ENCODE measurements around the gene FGD5.

The FGD5 gene

GRCh38 chr3:14832975-14833722 is 14.4 kb downstream of the FGD5 start:
- TF ChIP-seq CTCF (IDR thresholded peaks at IDR 0.05; ENCODE audit: low read length), result no peak
- TF ChIP-seq EZH2phosphoT487 (IDR thresholded peaks at IDR 0.05; ENCODE audit: low read length), result no peak
- no peak for TF ChIP-seq EZH2 (optimal IDR thresholded peaks at IDR 0.05; ENCODE audit: low read depth, low read length)
- peaks cover 61% of the 10 kb centered on the region for H3K27me3 ChIP-seq (replicated peaks; ENCODE audit: insufficient read depth, low read length)

GRCh38 chr3:14834121-14834520 is 15.4 kb downstream of the FGD5 start:
- Histone ChIP-seq H3F3A (ENCODE audit: insufficient read depth, low read length) (no peaks in the 10 kb centered on the region), H3K9me2 (replicated peaks; ENCODE audit: insufficient read depth, low read length) (no peaks in the 10 kb centered on the region), H4K20me1 (ENCODE audit: insufficient read depth, low read length) (no peaks in the 10 kb centered on the region), H3K4me2 (ENCODE audit: low read depth, low read length) (no peak overlapping the region), H3K9ac (ENCODE audit: low read length) (no peak overlapping the region), H3K4me1 (ENCODE audit: low read length) (no peaks in the 10 kb centered on the region), H2AFZ (ENCODE audit: low read length) (no peak overlapping the region), H3K27me3 (replicated peaks; ENCODE audit: insufficient read depth, low read length) (peaks cover 61% of the 10 kb centered on the region), H3K36me3 (replicated peaks; ENCODE audit: insufficient read depth, low read length) (no peaks in the 10 kb centered on the region), H3K79me2 (ENCODE audit: low read length) (no peaks in the 10 kb centered on the region), H3K27ac (ENCODE audit: low read length) (no peak overlapping the region), H3K9me3 (replicated peaks; ENCODE audit: insufficient read depth, low read length) (no peaks in the 10 kb centered on the region), H3K4me3 (ENCODE audit: low read length) (no peak overlapping the region)
- DNase-seq, result no peak
- TF ChIP-seq CTCF (IDR thresholded peaks at IDR 0.05; ENCODE audit: low read length), result no peak
- TF ChIP-seq EZH2phosphoT487 (IDR thresholded peaks at IDR 0.05; ENCODE audit: low read length), result no peak
- TF ChIP-seq EZH2 (optimal IDR thresholded peaks at IDR 0.05; ENCODE audit: low read depth, low read length), result no peak

More at GRCh38 chr3:14832975-14833722, 14.4 kb downstream of the FGD5 start:
- H3K4me2 ChIP-seq (ENCODE audit: low read depth, low read length), result no peak overlapping the region
- H3K79me2 ChIP-seq (ENCODE audit: low read length), result no peaks in the 10 kb centered on the region
- no peak overlapping the region for H2AFZ ChIP-seq (ENCODE audit: low read length)
- H3K9me3 ChIP-seq (replicated peaks; ENCODE audit: insufficient read depth, low read length), result no peaks in the 10 kb centered on the region
- no peaks in the 10 kb centered on the region for H3K9me2 ChIP-seq (replicated peaks; ENCODE audit: insufficient read depth, low read length)
- H3K27ac ChIP-seq (ENCODE audit: low read length), result no peak overlapping the region
- no peaks in the 10 kb centered on the region for H3K4me1 ChIP-seq (ENCODE audit: low read length)
- no peak for DNase-seq
- H3F3A ChIP-seq (ENCODE audit: insufficient read depth, low read length), result no peaks in the 10 kb centered on the region
- no peak overlapping the region for H3K9ac ChIP-seq (ENCODE audit: low read length)
- no peaks in the 10 kb centered on the region for H4K20me1 ChIP-seq (ENCODE audit: insufficient read depth, low read length)
- no peak overlapping the region for H3K4me3 ChIP-seq (ENCODE audit: low read length)
- H3K36me3 ChIP-seq (replicated peaks; ENCODE audit: insufficient read depth, low read length), result no peaks in the 10 kb centered on the region

GRCh38 chr3:14834807-14835466 is 16.2 kb downstream of the FGD5 start:
- H2AFZ ChIP-seq (ENCODE audit: low read length), result no peak overlapping the region
- H3K79me2 ChIP-seq (ENCODE audit: low read length), result no peaks in the 10 kb centered on the region
- H3K4me1 ChIP-seq (ENCODE audit: low read length), result no peaks in the 10 kb centered on the region
- DNase-seq, result no peak
- TF ChIP-seq EZH2phosphoT487 (IDR thresholded peaks at IDR 0.05; ENCODE audit: low read length) (no peak), EZH2 (optimal IDR thresholded peaks at IDR 0.05; ENCODE audit: low read depth, low read length) (no peak), CTCF (IDR thresholded peaks at IDR 0.05; ENCODE audit: low read length) (no peak)
- H3K9ac ChIP-seq (ENCODE audit: low read length), result no peak overlapping the region
- peaks cover 61% of the 10 kb centered on the region for H3K27me3 ChIP-seq (replicated peaks; ENCODE audit: insufficient read depth, low read length)
- H3K9me3 ChIP-seq (replicated peaks; ENCODE audit: insufficient read depth, low read length), result no peaks in the 10 kb centered on the region
- no peaks in the 10 kb centered on the region for H3F3A ChIP-seq (ENCODE audit: insufficient read depth, low read length)
- no peak overlapping the region for H3K27ac ChIP-seq (ENCODE audit: low read length)
- H3K36me3 ChIP-seq (replicated peaks; ENCODE audit: insufficient read depth, low read length), result no peaks in the 10 kb centered on the region
- no peaks in the 10 kb centered on the region for H3K9me2 ChIP-seq (replicated peaks; ENCODE audit: insufficient read depth, low read length)
- H4K20me1 ChIP-seq (ENCODE audit: insufficient read depth, low read length), result no peaks in the 10 kb centered on the region
- H3K4me3 ChIP-seq (ENCODE audit: low read length), result no peak overlapping the region
- no peak overlapping the region for H3K4me2 ChIP-seq (ENCODE audit: low read depth, low read length)
